GM18858 (cell line): Measurements from ENCODE around the gene SLC14A1.
A peak's percentile ranks its signal among the peaks of the same experiment; 100 is the strongest.
"Not testable (repeated sequence)": the region's sequence is repeated elsewhere in the genome, so short reads cannot be mapped to it uniquely, and the experiment has no call there.

Experiments used
- ATAC-seq: cut with Tn5 transposase; IDR thresholded peaks from one replicate; pipeline ENCODE4 v1.9.1; 2021; ENCODE audit not compliant: unreplicated experiment

Gene SLC14A1

DNA sequence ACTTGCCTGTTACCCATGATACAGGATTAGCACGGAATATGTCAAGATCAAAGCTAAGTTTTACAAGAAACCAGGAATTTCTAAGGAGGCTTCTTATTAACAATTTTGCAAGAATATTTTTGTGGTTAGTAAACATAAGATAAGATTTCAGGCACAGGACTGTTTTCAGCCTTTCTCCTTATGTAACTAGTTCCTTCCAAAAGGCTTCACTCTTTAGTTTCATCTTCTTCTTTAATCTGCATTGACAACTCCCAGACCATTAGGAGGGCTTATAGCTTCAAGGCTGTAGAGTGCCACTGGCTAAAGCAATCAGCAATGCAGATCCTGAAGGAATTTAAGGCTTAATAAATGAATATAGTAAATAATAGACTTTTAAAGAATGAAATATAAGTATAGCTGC, 29.3 kb downstream of the SLC14A1 start:
- ATAC-seq: no peak

GRCh38 chr18:45755934-45756333, 32.0 kb downstream of the SLC14A1 start:
- no peak for ATAC-seq

GRCh38 chr18:45757005-45757404, 33.0 kb downstream of the SLC14A1 start:
- no peak for ATAC-seq

GRCh38 chr18:45757644-45758043, 33.7 kb downstream of the SLC14A1 start:
- ATAC-seq: not testable (repeated sequence)

GRCh38 chr18:45760462-45761036, 36.6 kb downstream of the SLC14A1 start:
- no peak for ATAC-seq

DNA sequence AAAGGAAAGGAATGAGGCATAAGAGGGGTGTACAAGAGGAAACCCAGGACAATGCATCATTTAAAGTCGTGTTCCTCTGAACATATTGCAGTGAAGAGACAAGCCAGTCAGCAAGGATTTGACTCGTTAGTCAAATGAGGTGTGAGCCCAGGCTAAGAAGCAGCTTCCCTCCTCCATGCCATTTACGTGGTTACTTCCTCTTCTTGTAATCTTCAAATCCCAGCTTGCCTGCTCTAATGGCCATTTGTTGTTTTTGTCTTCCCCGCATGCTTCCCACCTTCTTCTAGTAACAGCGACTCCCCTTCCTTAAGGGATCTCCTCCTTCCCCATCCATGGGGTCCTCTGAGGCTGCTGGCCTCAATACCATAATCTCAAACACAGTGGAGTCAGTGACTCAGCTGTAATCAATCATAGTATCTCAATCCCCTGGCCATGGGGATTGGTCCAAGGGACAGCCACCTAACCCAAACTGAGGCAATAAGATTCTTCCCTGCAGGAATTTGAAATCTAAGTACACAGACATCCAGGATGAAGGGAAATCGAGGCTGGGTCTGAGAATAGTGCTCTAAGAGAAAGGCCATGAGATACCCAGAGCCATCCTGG, 37.6 kb downstream of the SLC14A1 start:
- no peak for ATAC-seq

DNA sequence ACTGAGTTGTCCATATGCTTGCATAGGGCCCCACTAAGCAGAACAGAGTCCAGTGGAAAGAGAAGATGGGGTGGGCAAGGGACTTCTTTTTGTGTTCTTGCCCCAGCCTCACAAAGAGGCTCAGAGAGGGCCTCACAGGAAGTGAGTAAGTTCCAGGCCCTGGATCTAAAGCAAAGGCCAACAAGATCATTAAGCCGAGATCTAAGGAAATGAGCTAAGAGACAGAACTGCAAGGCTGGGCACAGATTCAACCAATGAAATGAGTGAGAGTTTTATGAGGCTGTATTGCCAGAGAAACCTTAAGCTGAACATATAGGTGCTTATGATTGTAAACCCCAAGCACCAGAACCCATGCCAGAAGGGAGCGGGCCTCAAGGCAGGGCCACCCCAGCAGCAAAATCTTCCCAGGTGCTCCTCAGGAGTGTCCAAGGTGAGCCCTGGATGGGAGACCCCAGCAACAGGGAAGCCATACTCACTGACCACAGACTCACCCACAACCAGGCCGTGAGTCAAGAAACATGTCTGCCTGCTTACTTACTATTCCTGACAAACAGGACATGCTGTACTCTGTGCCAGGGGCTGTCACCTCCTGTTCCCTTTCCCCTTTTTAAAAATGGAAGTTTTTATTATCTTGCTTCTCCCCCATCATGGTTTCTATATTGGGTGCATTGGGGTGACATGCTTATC, 40.2 kb downstream of the SLC14A1 start:
- ATAC-seq: no peak

DNA sequence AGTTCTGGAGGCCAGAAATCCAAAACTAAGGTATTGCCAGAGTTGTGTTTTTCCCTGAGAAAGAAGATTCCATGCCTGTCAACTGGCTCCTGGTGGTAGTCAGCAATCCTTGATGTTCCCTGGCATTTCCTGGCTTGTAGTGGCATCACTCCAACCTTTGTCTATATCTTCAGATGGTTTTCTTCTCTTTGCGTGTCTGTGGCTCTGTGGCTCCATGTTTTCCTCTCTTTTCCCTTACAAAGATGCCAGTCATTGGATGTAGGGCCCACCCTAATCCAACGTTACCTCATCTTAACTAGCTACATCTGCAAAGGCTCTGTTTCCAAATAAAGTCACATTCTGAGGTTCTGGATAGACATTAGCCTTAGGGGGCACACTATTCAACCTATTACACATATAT, 41.8 kb downstream of the SLC14A1 start:
- no peak for ATAC-seq

GRCh38 chr18:45771587-45772480, 47.9 kb downstream of the SLC14A1 start:
- ATAC-seq: no peak

DNA sequence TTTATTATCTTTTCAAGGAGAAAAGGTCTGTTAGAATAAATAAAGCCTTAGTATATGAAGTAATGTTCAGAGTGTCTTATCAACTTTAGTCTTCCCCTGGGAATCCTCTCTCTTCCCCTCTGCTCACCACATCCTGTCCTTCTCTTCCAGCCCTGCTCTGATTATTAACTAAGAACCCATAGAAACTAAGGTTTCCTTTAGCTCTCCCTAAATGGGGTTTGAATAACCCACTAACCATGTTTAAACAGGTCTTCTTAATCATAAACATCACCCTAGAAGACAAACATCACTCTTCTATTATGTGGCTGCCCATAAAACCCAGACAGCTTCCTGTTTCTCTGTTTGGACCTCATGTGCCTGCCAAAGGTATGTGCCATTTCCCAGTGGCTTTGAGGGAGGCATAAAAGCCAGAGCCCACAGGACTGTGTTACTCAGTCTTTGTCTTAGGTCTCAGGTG, 50.1 kb downstream of the SLC14A1 start:
- ATAC-seq: no peak

DNA sequence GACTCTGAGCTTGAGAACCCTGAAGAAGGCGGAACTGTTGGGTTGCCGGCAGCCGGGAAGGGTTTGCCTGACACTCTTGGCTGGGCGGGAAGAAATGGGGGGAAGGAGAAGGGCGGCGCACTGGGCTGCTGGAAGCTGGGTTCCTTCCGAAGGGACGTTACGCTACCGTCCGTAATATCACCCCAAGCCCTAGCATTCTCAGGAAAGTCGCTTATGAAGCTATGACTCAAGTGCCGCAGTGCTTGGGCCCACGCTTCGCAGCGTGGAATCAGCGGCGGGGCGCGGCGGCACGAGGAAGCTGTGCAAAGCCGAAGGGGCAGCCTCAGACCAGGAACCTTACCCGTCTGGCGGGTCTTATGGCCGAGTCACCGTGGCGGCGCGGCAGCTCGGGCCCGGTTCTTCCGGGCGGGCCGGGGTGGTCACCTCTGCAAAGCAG, 51.3 kb downstream of the SLC14A1 start:
- peak; percentile 67 for ATAC-seq

DNA sequence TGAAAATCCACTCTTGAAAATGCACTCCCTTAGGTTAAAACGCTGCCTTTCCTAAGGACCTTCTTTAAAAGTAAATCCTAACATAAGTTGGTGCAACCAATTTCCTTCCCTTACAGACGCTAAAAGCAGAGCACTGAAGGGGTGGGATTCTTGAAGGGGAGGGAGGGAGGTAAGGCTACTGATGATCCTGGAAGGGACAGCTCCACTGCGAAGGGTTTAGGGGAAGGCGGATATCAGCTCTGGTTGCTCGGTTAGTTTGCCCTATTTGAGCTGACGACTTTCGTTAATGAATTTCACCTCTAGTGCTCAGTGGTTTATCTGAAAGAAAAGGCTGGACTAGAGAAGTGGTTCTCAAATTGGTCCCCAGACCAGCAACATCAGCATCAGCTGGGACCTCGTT, 51.8 kb downstream of the SLC14A1 start:
- ATAC-seq: no peak

DNA sequence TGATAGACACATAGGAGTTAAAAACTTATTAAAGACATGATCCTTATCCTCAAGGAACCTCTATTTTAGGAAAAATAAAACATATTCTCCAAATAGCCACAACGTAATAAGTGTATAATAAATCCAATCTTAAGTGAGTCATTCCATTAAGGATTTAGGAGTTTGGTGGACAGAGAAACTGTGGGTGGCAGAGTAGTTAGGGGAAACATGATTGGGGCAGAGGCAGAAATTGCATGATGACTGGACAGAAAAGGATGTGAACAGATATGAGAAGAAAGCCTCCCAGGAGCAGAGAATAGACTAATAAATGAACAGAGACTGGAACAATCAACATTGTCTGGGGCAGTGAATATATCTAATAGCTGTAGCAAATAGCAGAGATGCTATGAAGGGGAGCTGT, 53.4 kb downstream of the SLC14A1 start:
- ATAC-seq: no peak

GRCh38 chr18:45780568-45780967, 56.6 kb downstream of the SLC14A1 start:
- ATAC-seq: no peak

- peak; percentile 54 for ATAC-seq
Observed at GRCh38 chr18:45782662-45783061, 58.7 kb downstream of the SLC14A1 start.

GRCh38 chr18:45783097-45784075, 59.4 kb downstream of the SLC14A1 start:
- ATAC-seq: no peak

GRCh38 chr18:45785134-45785533, 61.2 kb downstream of the SLC14A1 start:
- no peak for ATAC-seq

DNA sequence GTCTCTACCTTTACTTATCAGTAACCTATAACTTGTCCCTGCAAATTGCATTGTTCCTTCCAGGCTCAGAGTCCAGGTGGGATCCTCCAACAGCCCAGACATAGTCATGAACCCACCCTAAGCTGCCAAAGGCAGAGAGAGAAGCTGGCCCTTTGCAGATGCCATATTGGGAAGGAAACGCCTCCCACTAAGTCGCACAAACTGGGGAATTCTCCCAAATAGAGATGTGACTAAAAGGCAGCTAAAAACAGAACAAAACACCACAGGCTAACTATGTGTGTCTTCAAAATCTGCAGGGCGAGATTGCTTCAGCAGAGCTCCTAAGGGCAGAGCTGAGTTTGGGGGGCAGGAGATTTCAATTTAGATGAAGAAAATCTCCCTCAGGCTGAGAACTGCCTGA, 63.0 kb downstream of the SLC14A1 start:
- ATAC-seq: no peak

DNA sequence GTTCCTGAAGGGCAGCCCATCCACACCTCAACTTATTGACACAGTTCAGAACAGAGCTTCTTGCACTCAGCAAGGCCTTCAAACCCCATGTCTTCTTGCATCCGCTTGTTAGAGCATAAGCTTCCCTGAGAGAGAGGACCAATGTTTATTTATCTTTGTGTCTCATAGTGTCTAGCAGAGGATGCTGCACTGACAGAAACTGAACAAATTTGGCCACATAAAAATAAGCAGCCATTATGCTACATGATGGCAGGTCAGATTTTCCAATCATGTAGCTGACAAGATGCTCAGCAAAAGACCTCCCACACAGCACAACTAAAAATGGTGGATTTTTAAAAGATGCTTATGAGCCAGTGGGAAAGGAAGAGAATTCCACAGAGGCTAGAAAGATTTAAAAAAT, 63.4 kb downstream of the SLC14A1 start:
- no peak for ATAC-seq

- no peak for ATAC-seq
Observed at GRCh38 chr18:45788861-45789260, 64.9 kb downstream of the SLC14A1 start.
